ENCODE measurements around the gene MAP3K12.

The MAP3K12 gene

GRCh38 chr12:53461591-53461990 lies 37.7 kb downstream of the MAP3K12 start:
- H3K4me1 ChIP-seq (ENCODE audit: insufficient read depth, poor library complexity, severe bottlenecking), result peaks cover 17% of the 10 kb centered on the region

DNA sequence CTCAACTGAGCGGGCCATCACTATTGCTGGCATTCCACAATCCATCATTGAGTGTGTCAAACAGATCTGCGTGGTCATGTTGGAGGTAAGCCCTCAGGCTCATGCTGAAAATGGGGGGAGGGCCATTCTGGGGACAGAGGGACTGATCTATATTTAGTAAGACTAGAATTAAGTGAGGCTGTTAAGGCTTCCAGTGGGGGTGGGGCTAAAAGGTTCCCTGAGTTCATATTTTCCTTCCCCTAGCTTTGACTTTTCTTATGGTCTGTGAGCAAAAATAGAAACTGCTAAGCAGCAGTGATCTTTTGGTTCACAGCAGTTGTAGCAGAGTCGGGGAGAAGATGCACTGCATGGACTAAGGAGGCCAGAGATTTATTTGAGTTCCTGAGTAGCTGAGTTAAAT lies 38.2 kb downstream of the MAP3K12 start:
- H3K36me3 ChIP-seq (ENCODE audit: low read depth), result peaks cover 99% of the 10 kb centered on the region
- peaks cover 11% of the 10 kb centered on the region for H3K4me1 ChIP-seq (ENCODE audit: insufficient read depth, poor library complexity, severe bottlenecking)
- H3K27ac ChIP-seq (ENCODE audit: poor library complexity, severe bottlenecking), result no peak overlapping the region
- no peak overlapping the region for H3K4me3 ChIP-seq (ENCODE audit: severe bottlenecking)
- H3K27me3 ChIP-seq (ENCODE audit: insufficient read depth, poor library complexity, severe bottlenecking), result no peaks in the 10 kb centered on the region
- H3K9me3 ChIP-seq (ENCODE audit: severe bottlenecking), result no peaks in the 10 kb centered on the region
- no peak for DNase-seq (ENCODE audit: low spot score)
- TF ChIP-seq, protein P1, sequence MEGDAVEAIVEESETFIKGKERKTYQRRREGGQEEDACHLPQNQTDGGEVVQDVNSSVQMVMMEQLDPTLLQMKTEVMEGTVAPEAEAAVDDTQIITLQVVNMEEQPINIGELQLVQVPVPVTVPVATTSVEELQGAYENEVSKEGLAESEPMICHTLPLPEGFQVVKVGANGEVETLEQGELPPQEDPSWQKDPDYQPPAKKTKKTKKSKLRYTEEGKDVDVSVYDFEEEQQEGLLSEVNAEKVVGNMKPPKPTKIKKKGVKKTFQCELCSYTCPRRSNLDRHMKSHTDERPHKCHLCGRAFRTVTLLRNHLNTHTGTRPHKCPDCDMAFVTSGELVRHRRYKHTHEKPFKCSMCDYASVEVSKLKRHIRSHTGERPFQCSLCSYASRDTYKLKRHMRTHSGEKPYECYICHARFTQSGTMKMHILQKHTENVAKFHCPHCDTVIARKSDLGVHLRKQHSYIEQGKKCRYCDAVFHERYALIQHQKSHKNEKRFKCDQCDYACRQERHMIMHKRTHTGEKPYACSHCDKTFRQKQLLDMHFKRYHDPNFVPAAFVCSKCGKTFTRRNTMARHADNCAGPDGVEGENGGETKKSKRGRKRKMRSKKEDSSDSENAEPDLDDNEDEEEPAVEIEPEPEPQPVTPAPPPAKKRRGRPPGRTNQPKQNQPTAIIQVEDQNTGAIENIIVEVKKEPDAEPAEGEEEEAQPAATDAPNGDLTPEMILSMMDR (IDR thresholded peaks at IDR 0.05; ENCODE audit: poor library complexity, severe bottlenecking), result no peak
- ATAC-seq (ENCODE audit: low read depth), result no peak

More at GRCh38 chr12:53461591-53461990, 37.7 kb downstream of the MAP3K12 start:
- Histone ChIP-seq H3K36me3 (ENCODE audit: low read depth) (peaks cover 99% of the 10 kb centered on the region), H3K27ac (ENCODE audit: poor library complexity, severe bottlenecking) (no peak overlapping the region), H3K9me3 (ENCODE audit: severe bottlenecking) (no peaks in the 10 kb centered on the region), H3K27me3 (ENCODE audit: insufficient read depth, poor library complexity, severe bottlenecking) (no peaks in the 10 kb centered on the region), H3K4me3 (ENCODE audit: severe bottlenecking) (no peak overlapping the region)
- ATAC-seq (ENCODE audit: low read depth) (no peak), DNase-seq (ENCODE audit: low spot score) (no peak)
- TF ChIP-seq, protein P1 (IDR thresholded peaks at IDR 0.05; ENCODE audit: poor library complexity, severe bottlenecking), result no peak

GRCh38 chr12:53459097-53459496 lies 40.2 kb downstream of the MAP3K12 start:
- Histone ChIP-seq H3K9me3 (ENCODE audit: severe bottlenecking) (no peaks in the 10 kb centered on the region), H3K27ac (ENCODE audit: poor library complexity, severe bottlenecking) (no peak overlapping the region), H3K27me3 (ENCODE audit: insufficient read depth, poor library complexity, severe bottlenecking) (no peaks in the 10 kb centered on the region), H3K4me1 (ENCODE audit: insufficient read depth, poor library complexity, severe bottlenecking) (no peaks in the 10 kb centered on the region), H3K36me3 (ENCODE audit: low read depth) (peaks cover 100% of the 10 kb centered on the region), H3K4me3 (ENCODE audit: severe bottlenecking) (no peak overlapping the region)
- DNase-seq (ENCODE audit: low spot score), result no peak
- TF ChIP-seq, protein P1 (IDR thresholded peaks at IDR 0.05; ENCODE audit: poor library complexity, severe bottlenecking), result no peak
- no peak for ATAC-seq (ENCODE audit: low read depth)

DNA sequence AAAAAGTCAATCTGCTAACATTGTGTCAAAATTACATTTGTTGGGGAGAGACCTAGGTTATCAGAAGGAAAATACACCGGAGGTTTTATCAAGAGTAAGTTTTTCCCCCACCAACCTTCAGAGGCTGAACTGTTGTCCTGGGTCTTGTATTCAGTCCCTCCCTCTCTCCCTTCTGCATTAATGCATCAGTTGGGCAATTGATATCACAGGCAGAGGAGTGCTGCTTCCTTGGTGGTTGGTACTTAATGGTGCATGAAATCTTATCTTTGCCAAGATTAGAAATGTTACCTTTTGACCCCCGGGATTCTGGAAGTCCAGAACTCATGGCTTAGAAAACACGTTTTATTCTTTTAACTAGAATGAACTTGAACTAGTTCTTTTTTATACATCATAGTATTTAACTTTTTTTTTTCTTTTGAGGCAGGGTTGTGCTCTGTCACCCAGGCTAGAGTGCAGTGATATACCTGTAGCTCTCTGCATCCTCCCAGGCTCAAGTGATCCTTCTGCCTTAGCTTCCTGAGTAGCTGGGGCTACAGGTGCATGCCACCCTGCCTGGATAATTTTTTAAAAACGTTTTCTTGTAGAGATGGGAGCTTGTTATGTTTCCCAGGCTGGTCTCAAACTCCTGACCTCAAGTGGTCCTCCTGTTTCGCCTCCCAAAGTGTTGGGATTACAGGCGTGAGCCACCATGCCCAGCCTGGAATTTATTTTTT lies 42.4 kb downstream of the MAP3K12 start:
- Histone ChIP-seq H3K27ac (ENCODE audit: poor library complexity, severe bottlenecking) (no peak overlapping the region), H3K27me3 (ENCODE audit: insufficient read depth, poor library complexity, severe bottlenecking) (no peaks in the 10 kb centered on the region), H3K9me3 (ENCODE audit: severe bottlenecking) (no peaks in the 10 kb centered on the region), H3K4me3 (ENCODE audit: severe bottlenecking) (no peak overlapping the region), H3K4me1 (ENCODE audit: insufficient read depth, poor library complexity, severe bottlenecking) (peaks cover 8% of the 10 kb centered on the region), H3K36me3 (ENCODE audit: low read depth) (peaks cover 91% of the 10 kb centered on the region)
- TF ChIP-seq, protein P1 (IDR thresholded peaks at IDR 0.05; ENCODE audit: poor library complexity, severe bottlenecking), result no peak
- no peak for DNase-seq (ENCODE audit: low spot score)
- no peak for ATAC-seq (ENCODE audit: low read depth)

DNA sequence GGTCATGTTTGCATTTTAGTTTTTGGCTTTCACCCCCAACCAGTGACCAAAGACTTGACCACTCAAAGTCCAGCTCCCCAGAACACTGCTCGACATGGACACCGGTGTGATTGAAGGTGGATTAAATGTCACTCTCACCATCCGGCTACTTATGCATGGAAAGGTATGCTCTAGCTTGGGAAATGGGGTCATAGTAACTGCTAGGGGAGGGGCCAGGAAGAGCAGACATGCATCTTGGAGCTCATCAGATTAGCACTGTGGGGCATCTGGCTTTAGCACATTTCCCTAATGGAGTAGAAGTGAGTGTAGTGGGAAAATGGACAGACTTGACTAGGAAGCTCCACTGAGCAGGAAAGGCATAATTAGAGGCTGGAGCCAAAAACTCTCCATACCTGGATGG lies 44.6 kb downstream of the MAP3K12 start:
- TF ChIP-seq, protein P1 (IDR thresholded peaks at IDR 0.05; ENCODE audit: poor library complexity, severe bottlenecking), result no peak
- Histone ChIP-seq H3K9me3 (ENCODE audit: severe bottlenecking) (no peaks in the 10 kb centered on the region), H3K36me3 (ENCODE audit: low read depth) (peaks cover 70% of the 10 kb centered on the region), H3K27ac (ENCODE audit: poor library complexity, severe bottlenecking) (no peak overlapping the region), H3K4me3 (ENCODE audit: severe bottlenecking) (no peak overlapping the region), H3K27me3 (ENCODE audit: insufficient read depth, poor library complexity, severe bottlenecking) (no peaks in the 10 kb centered on the region), H3K4me1 (ENCODE audit: insufficient read depth, poor library complexity, severe bottlenecking) (peaks cover 8% of the 10 kb centered on the region)
- no peak for ATAC-seq (ENCODE audit: low read depth)
- DNase-seq (ENCODE audit: low spot score), result no peak

Measured in RWPE2 (cell line).